Choroid plexus epithelial cell (primary cell): Measurements from ENCODE around the gene TMEM231.
"Not testable (repeated sequence)": the region's sequence is repeated elsewhere in the genome, so short reads cannot be mapped to it uniquely, and the experiment has no call there.

ENCODE experiments used
- DNase-seq: peaks from one replicate; pipeline ENCODE4 v3.0.0-alpha.2; 2010; ENCODE audit warnings: low read depth
- H3K4me3 ChIP-seq: 2 replicates; pipeline ENCODE4 v1.5.1; 2011; ENCODE audit warnings: low read depth, mild to moderate bottlenecking, control low read depth, low read length, moderate library complexity
- CTCF ChIP-seq: conservative IDR thresholded peaks from 2 replicates; pipeline ENCODE4 v1.5.1; 2011; ENCODE audit warnings: low read depth, mild to moderate bottlenecking, control low read depth, inconsistent platforms, low read length, moderate library complexity

TMEM231 gene

GRCh38 chr16:75541236-75541635 lies 14.8 kb downstream of the TMEM231 start:
- no peak for DNase-seq
- no peak overlapping the region for H3K4me3 ChIP-seq
- TF ChIP-seq CTCF, result no peak

- H3K4me3 ChIP-seq, DNase-seq: not testable (repeated sequence)
These were observed 17.0 kb downstream of the TMEM231 start for GRCh38 chr16:75538882-75539565.

- TF ChIP-seq CTCF, result no peak
- no peak overlapping the region for H3K4me3 ChIP-seq
- DNase-seq, result no peak
These were observed 18.3 kb downstream of the TMEM231 start for GRCh38 chr16:75537776-75538175.

- DNase-seq, result no peak
These were observed 20.2 kb downstream of the TMEM231 start, which contains the start of gene CHST5 for GRCh38 chr16:75535901-75536300. Gene CHST5 (minus strand): TSS chr16:75536108. CDS start chr16:75530384, 5,724 bp downstream.

GRCh38 chr16:75535211-75535843 lies 20.7 kb downstream of the TMEM231 start:
- H3K4me3 ChIP-seq, result no peak overlapping the region
- no peak for DNase-seq
- TF ChIP-seq CTCF, result no peak

More at GRCh38 chr16:75535901-75536300, 20.2 kb downstream of the TMEM231 start, which contains the start of gene CHST5:
- H3K4me3 ChIP-seq, result no peak within 1 kb of the TSS
- no peak for TF ChIP-seq CTCF

GRCh38 chr16:75534560-75535205 lies 21.4 kb downstream of the TMEM231 start:
- DNase-seq, result no peak
- H3K4me3 ChIP-seq, result no peak overlapping the region
- TF ChIP-seq CTCF, result no peak

- no peak for TF ChIP-seq CTCF
- no peak overlapping the region for H3K4me3 ChIP-seq
These were observed 23.3 kb downstream of the TMEM231 start for GRCh38 chr16:75532791-75533190.

More at GRCh38 chr16:75532791-75533190, 23.3 kb downstream of the TMEM231 start:
- DNase-seq, result no peak
